GM12878 (cell line): Measurements from ENCODE around the gene CFAP92. TPM values are rescaled to one million over a fixed set of nuclear protein-coding genes. Genes with fewer than 3 reads are reported as not detected.
"Not testable (repeated sequence)": the region's sequence is repeated elsewhere in the genome, so short reads cannot be mapped to it uniquely, and the experiment has no call there.

Source experiments
- ATAC-seq: fragments of 200-7000 bp; cut with Tn5 transposase; 3 replicates; pipeline ENCODE4 v1.9.1; 2020; ENCODE audit warnings: mild to moderate bottlenecking, moderate library complexity
- BruUV-seq: library from RNA; stranded (reverse); fragments of 400-500 nt; replicated peaks from 2 replicates; lab custom pipeline; 2021; lab: Mats Ljungman, UMichigan
- CTCF ChIA-PET: fragments of 300-600 bp; sonication (Branson Sonifier 250); formaldehyde crosslinking; extraction: SDS; loops from one replicate; lab custom pipeline; 2021; ENCODE audit warnings: inconsistent platforms; lab: Yijun Ruan, JAX
- POLR2A ChIA-PET: fragments of 350-600 bp; formaldehyde crosslinking; extraction: SDS; loops from one replicate; lab custom pipeline; 2021; ENCODE audit warnings: inconsistent platforms; lab: Charles Lee
- RAD21 ChIA-PET: fragments of 300-600 bp; sonication (Branson Sonifier 250); formaldehyde crosslinking; loops from one replicate; lab custom pipeline; 2023; ENCODE audit warnings: antibody characterized with exemption; ENCODE audit not compliant: unreplicated experiment; lab: Charles Lee
- SMC1A ChIA-PET: fragments of 300-600 bp; sonication (Branson Sonifier 250); formaldehyde crosslinking; loops from one replicate; lab custom pipeline; 2023; ENCODE audit not compliant: unreplicated experiment, uncharacterized antibody; lab: Charles Lee
- DNase-seq: peaks from one replicate; pipeline ENCODE4 v3.0.0-alpha.2; 2011; ENCODE audit warnings: low read depth, low spot score
- FAIRE-seq: peaks from 3 replicates; lab custom pipeline; 2011; peaks lifted over from hg19 to GRCh38; lab: Jason Lieb, UNC
- H2AFZ ChIP-seq: 2 replicates; pipeline ENCODE4 v1.6.0; 2011; ENCODE audit warnings: low read depth, low read length, control low read depth; ENCODE audit not compliant: control insufficient read depth
- H3K27ac ChIP-seq: 2 replicates; pipeline ENCODE4 v1.5.1; 2011; ENCODE audit warnings: control low read depth; ENCODE audit not compliant: control insufficient read depth, insufficient read depth
- H3K27me3 ChIP-seq, 2 experiments: replicated peaks in 1 of 2; 2 replicates each; pipeline versions ENCODE4 v1.6.0 to v1.6.1; 2011; ENCODE audit warnings: low read length in 1 of 2; ENCODE audit not compliant: control insufficient read depth in 2 of 2, insufficient read depth in 2 of 2
- H3K36me3 ChIP-seq, 2 experiments: 2 replicates each; pipeline ENCODE4 v1.5.1; 2011; ENCODE audit warnings: low read length in 1 of 2; ENCODE audit not compliant: control insufficient read depth in 2 of 2, insufficient read depth in 2 of 2
- H3K4me1 ChIP-seq: 2 replicates; pipeline ENCODE4 v1.6.1; 2011; ENCODE audit warnings: mild to moderate bottlenecking, low read length, moderate library complexity, mixed read lengths; ENCODE audit not compliant: control insufficient read depth, insufficient read depth
- H3K4me2 ChIP-seq: 2 replicates; pipeline ENCODE4 v1.6.0; 2011; ENCODE audit warnings: control low read depth; ENCODE audit not compliant: control insufficient read depth, insufficient read depth
- H3K4me3 ChIP-seq: fragments of 200-600 bp; sonication (generic); 2 replicates; pipeline ENCODE4 v1.5.1; 2016
- H3K79me2 ChIP-seq: 2 replicates; pipeline ENCODE4 v1.6.0; 2011; ENCODE audit warnings: low read length; ENCODE audit not compliant: control insufficient read depth, insufficient read depth
- H3K9ac ChIP-seq: 2 replicates; pipeline ENCODE4 v1.8.0; 2011; ENCODE audit warnings: low read length, control low read depth, mixed read lengths; ENCODE audit not compliant: control insufficient read depth, insufficient read depth
- H3K9me3 ChIP-seq: replicated peaks from 3 replicates; pipeline ENCODE4 v1.5.1; 2011; ENCODE audit warnings: mild to moderate bottlenecking, low read length; ENCODE audit not compliant: control insufficient read depth, insufficient read depth
- H4K20me1 ChIP-seq: 2 replicates; pipeline ENCODE4 v1.6.0; 2011; ENCODE audit not compliant: control insufficient read depth, insufficient read depth
- NR2C2 ChIP-seq: IDR thresholded peaks from 2 replicates; pipeline ENCODE4 v1.6.1; 2011; ENCODE audit warnings: borderline replicate concordance, low read depth; ENCODE audit not compliant: control insufficient read depth, insufficient read length
- SMC3 ChIP-seq: IDR thresholded peaks from 2 replicates; pipeline ENCODE4 v1.6.1; 2011; ENCODE audit warnings: low read length, improper control_type of control experiment, borderline replicate concordance
- SUPT20H ChIP-seq: IDR thresholded peaks from 2 replicates; pipeline ENCODE4 v1.6.1; 2011; ENCODE audit warnings: low read depth, mild to moderate bottlenecking, low read length, moderate library complexity, borderline replicate concordance; ENCODE audit not compliant: control insufficient read depth
- TCF7 ChIP-seq: IDR thresholded peaks from 2 replicates; pipeline ENCODE4 v1.6.1; 2014; ENCODE audit warnings: antibody characterized with exemption, borderline replicate concordance
- ZNF384 ChIP-seq: IDR thresholded peaks from 2 replicates; pipeline ENCODE4 v1.6.1; 2012; ENCODE audit warnings: low read depth, mild to moderate bottlenecking, low read length, improper control_type of control experiment, borderline replicate concordance
- WGBS: methylation state at CpG from one replicate; pipeline ENCODE4 v1.1.6; 2016; ENCODE audit warnings: low lambda C conversion rate; ENCODE audit not compliant: insufficient replicate concordance, insufficient coverage; ENCODE audit errors: missing lambda C conversion rate; 5-methylcytosine and 5-hydroxymethylcytosine counted together
- in situ Hi-C: fragments of 300-500 bp; cut with MboI; formaldehyde crosslinking; loops from 9 replicates; pipeline ENCODE4 v1.14.3; 2018; ENCODE audit warnings: mixed read lengths
- intact Hi-C: fragments of 100-400 bp; cut with micrococcal nuclease; formaldehyde crosslinking; loops from one replicate; pipeline ENCODE4 v1.14.2; 2022; ENCODE audit not compliant: unreplicated experiment
- polyA plus RNA-seq, 11 experiments: library from polyadenylated mRNA; depleted of rRNA in 4 of 11; unstranded in 6 of 11; stranded (reverse) in 5 of 11; fragments of >200 nt; fragmentation: Nextera tagmentation in 4 of 11; fragmentation: Illumina TruSeq in 1 of 11; extraction: Ambion mirVana in 4 of 11; extraction: Trizol in 1 of 11; gene quantifications; 1 replicate in 1 of 11; 2 replicates in 10 of 11; pipeline versions ENCODE4 v1.2.1 to v1.2.3, GENCODE V29; 2011 to 2016; ENCODE audit warnings: inconsistent platforms in 2 of 11, missing spikeins in 2 of 11, low read depth in 1 of 11
- total RNA-seq, 4 experiments: library from RNA; depleted of rRNA in 3 of 4; stranded (reverse); fragments of >200 nt in 3 of 4; fragmentation: Illumina TruSeq in 1 of 4; extraction: Trizol in 1 of 4; gene quantifications; 2 replicates each; pipeline versions ENCODE4 v1.2.1 to v1.2.3, GENCODE V29; 2013 to 2021
- TF ChIP-seq, protein P1 (sequence below), 3 experiments: IDR thresholded peaks in 2 of 3; conservative IDR thresholded peaks in 1 of 3; 2 replicates each; pipeline ENCODE4 v1.5.1; 2011; ENCODE audit warnings: low read depth in 3 of 3, low read length in 3 of 3, mild to moderate bottlenecking in 3 of 3, control low read depth in 2 of 3, moderate library complexity in 2 of 3, inconsistent platforms in 1 of 3, mixed read lengths in 1 of 3; ENCODE audit not compliant: control insufficient read depth in 2 of 3, insufficient read depth in 1 of 3; ENCODE audit errors: extremely low read depth in 1 of 3
- TF ChIP-seq, protein P2 (sequence below): fragments of 450-650 bp; IDR thresholded peaks from 2 replicates; pipeline ENCODE4 v1.6.1; 2017; ENCODE audit warnings: antibody characterized with exemption, mild to moderate bottlenecking, moderate library complexity

Gene CFAP92
- total and polyA plus RNA-seq, 10 of the 15 experiments (the other 5 are each of a cell fraction or from before 2014, with no cell fraction given), result 0.05 to 0.52 (median 0.14) TPM; not detected in 7

DNA sequence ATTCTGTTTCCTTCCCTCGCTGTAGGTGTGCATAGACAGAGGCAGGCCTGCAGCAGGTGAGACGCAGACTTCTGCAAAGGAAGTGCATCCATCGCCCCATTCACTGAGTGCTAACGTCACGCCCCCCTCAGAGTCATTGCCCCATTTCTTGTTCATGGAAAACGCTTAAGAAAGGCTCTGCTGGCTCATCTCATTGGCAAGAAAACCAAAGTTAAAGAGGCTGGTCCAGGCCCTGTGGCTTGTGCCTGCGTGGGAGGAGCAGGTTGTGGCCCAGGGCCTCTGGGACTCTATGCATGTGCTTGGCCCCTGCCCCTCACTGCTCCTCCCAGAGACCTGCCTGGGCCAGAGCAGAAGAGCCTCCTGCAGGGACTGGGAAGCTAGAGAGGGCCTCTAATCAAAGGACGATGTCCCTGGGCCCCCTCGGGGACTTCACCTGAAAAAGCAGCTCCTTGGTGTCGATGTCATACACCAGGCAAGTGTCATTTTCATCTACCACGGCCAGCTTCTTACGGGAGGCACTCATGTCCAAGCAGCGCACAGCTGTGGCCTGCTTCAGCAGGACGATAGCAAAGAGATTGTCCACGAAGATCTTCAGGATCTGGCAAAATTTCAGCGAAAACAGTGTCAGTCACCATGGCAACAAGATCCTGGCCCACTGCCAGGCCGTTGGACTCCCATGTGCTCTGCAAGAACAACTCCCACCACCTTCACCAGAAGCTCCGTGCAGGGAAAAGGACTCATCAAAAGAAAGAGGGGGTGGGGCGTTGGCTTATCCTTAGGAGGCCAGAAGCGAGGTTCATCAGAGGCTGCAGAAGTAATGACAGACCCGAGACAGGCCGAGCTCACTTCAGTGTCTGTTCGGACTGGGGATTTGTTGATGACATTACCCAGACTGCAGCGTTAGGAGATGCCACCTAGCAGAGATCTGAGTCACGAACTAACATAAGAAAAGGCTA lies 128.7 kb downstream of the CFAP92 start:
- H4K20me1 ChIP-seq, BruUV-seq, POLR2A ChIA-PET, H2AFZ ChIP-seq, H3K27ac ChIP-seq, H3K4me2 ChIP-seq, FAIRE-seq, H3K4me1 ChIP-seq, RAD21 ChIA-PET, H3K9ac ChIP-seq, intact Hi-C loops, H3K4me3 ChIP-seq, H3K9me3 ChIP-seq, in situ Hi-C loops, H3K27me3 ChIP-seq, SMC1A ChIA-PET, H3K79me2 ChIP-seq, ATAC-seq, CTCF ChIA-PET, H3K36me3 ChIP-seq, DNase-seq: not testable (repeated sequence)
- 68% methylated on average over 21 of the region's 25 CpGs for WGBS

DNA sequence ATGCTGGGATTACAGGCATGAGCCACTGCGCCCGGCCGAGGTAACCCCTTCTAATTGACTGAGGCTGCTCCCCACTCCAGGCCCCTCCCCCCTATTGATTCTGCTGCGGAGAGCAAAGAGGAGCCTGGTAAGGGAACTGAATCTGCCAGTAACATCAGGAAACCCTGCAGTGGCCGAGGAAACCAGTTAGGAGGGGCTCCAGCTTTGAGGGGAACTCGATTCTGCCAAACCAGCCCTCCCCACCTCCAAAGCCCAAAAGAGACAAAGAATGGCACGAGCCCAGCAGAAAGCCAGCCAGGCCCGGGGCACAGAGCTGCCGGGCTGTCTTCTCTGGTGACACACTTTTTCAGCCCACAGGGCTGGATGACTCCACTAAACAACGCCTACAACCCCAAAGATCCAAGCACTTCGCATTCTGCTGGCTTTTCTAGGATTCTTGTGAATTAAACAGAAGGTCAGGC lies 129.5 kb downstream of the CFAP92 start:
- no TSS peak for BruUV-seq
- Histone ChIP-seq H3K79me2 (no peaks in the 10 kb centered on the region), H4K20me1 (no peaks in the 10 kb centered on the region), H3K36me3 (no peaks in the 10 kb centered on the region), H3K4me1 (no peaks in the 10 kb centered on the region), H3K27me3 (no peaks in the 10 kb centered on the region), H3K9ac (no peak overlapping the region), H2AFZ (no peak overlapping the region), H3K4me2 (no peak overlapping the region), H3K27ac (no peak overlapping the region), H3K9me3 (peaks cover 4% of the 10 kb centered on the region; the same call in 1 of the 3 replicates), H3K4me3 (no peak overlapping the region)
- intact Hi-C loops (no loop called here), in situ Hi-C loops (no loop called here)
- ATAC-seq, result no peak
- RAD21 ChIA-PET, result no interaction called here
- POLR2A ChIA-PET, result no interaction called here
- SMC1A ChIA-PET, result no interaction called here
- WGBS, result 53% methylated on average over 10 of the region's 11 CpGs
- no peak for DNase-seq
- FAIRE-seq, result no peak
- CTCF ChIA-PET, result interaction anchor here (1.4 to 1.8 kb wide), 2 partner anchors 11 to 14 kb away, joined by 4 to 9 read pairs; partner anchors contain the start of gene ACAD9
- TF ChIP-seq ZNF384 (no peak), SMC3 (no peak), TCF7 (no peak), NR2C2 (no peak), SUPT20H (no peak)
- TF ChIP-seq, protein P1, sequence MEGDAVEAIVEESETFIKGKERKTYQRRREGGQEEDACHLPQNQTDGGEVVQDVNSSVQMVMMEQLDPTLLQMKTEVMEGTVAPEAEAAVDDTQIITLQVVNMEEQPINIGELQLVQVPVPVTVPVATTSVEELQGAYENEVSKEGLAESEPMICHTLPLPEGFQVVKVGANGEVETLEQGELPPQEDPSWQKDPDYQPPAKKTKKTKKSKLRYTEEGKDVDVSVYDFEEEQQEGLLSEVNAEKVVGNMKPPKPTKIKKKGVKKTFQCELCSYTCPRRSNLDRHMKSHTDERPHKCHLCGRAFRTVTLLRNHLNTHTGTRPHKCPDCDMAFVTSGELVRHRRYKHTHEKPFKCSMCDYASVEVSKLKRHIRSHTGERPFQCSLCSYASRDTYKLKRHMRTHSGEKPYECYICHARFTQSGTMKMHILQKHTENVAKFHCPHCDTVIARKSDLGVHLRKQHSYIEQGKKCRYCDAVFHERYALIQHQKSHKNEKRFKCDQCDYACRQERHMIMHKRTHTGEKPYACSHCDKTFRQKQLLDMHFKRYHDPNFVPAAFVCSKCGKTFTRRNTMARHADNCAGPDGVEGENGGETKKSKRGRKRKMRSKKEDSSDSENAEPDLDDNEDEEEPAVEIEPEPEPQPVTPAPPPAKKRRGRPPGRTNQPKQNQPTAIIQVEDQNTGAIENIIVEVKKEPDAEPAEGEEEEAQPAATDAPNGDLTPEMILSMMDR (IDR thresholded peaks at IDR 0.05 in 2 of 3, conservative IDR thresholded peaks at IDR 0.05 in 1 of 3; ENCODE audit: control insufficient read depth in 2 of 3, extremely low read depth in 1 of 3, insufficient read depth in 1 of 3, low read depth in 3 of 3, low read length in 3 of 3), result no peak
- TF ChIP-seq, protein P2, sequence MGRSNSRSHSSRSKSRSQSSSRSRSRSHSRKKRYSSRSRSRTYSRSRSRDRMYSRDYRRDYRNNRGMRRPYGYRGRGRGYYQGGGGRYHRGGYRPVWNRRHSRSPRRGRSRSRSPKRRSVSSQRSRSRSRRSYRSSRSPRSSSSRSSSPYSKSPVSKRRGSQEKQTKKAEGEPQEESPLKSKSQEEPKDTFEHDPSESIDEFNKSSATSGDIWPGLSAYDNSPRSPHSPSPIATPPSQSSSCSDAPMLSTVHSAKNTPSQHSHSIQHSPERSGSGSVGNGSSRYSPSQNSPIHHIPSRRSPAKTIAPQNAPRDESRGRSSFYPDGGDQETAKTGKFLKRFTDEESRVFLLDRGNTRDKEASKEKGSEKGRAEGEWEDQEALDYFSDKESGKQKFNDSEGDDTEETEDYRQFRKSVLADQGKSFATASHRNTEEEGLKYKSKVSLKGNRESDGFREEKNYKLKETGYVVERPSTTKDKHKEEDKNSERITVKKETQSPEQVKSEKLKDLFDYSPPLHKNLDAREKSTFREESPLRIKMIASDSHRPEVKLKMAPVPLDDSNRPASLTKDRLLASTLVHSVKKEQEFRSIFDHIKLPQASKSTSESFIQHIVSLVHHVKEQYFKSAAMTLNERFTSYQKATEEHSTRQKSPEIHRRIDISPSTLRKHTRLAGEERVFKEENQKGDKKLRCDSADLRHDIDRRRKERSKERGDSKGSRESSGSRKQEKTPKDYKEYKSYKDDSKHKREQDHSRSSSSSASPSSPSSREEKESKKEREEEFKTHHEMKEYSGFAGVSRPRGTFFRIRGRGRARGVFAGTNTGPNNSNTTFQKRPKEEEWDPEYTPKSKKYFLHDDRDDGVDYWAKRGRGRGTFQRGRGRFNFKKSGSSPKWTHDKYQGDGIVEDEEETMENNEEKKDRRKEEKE, result no peak
